NOMO-1 (cell line): ENCODE data around the gene DMAP1.
"Not testable (repeated sequence)": the region's sequence is repeated elsewhere in the genome, so short reads cannot be mapped to it uniquely, and the experiment has no call there.

Experiments
- DNase-seq, 2 experiments: peaks; one replicate each; lab custom pipeline; 2025; ENCODE audit not compliant: unreplicated experiment in 2 of 2; lab: John Stamatoyannopoulos, UW

The DMAP1 gene

DNA sequence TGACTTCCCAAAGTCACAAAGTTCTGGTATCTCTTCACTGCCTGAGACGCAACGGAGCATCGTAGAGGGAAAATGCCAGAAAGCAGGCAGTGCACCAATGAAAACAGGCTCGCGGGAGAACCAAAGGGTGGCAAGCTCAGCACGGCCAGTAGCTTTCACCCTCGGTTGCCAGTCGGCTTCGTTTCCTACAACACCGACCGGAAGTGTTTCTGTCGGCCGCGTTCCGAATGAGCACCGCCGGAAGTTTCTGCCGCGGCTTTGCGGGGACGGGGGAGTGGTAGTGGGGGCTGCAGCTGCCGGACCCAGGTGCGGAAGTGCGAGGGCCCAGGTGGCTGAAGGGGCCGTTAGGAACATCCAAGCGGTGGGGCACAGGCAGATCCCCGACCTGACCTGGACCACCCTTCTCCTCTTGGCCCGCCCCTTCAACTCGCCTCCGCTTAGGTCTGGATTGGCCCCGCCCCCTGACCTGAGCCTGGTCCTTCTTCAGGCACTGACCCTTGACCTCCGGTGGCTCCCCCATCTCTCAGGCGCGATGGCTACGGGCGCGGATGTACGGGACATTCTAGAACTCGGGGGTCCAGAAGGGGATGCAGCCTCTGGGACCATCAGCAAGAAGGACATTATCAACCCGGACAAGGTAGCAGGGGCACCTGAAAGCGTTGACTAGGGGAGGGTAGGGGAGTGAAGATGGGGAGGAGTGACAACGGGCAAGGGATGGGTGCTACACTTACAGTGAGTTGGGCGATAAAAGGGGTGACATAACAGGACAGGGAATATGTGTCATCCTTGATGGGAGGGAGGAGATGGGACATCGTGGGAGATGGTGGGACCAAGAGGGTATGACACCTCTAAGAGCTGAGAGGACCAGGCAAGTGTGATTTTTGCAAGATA, at the start of gene DMAP1:
Gene DMAP1, plus strand, starts transcription at position 250 of the 891 bp plus-strand sequence. Its CDS starts 283 bp downstream, at position 533.
- DNase-seq, result peak; percentile 82 to 83

DNA sequence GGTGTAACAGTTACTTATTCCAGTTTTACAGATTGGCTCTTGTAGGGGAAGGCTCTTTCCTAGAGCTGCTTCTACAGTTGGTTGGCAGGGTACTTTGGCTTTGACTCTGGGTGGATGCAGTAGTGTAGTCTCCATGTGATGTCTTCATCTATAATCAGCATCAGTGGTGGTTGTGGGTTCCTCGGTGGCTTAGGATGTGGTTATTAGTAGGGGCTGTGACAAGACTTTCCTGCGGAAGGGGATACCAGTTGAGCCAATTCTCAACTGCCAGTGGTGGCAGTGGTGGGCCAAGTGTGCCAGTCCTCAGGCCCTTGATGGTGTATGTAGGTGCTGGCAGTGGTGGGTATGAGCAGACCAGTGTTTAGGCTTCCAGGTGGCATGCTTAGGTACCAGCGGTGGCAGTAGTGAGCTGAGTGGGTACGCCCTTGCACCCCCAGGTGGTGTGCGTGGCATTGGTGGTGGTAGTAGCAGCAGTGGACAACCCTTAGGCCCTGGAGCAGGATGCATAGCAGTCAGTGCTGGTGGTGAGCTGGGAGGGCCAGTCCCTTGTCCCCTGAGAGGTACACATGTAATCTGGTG, 44.7 kb upstream of the DMAP1 start:
- DNase-seq, result no peak

DNA sequence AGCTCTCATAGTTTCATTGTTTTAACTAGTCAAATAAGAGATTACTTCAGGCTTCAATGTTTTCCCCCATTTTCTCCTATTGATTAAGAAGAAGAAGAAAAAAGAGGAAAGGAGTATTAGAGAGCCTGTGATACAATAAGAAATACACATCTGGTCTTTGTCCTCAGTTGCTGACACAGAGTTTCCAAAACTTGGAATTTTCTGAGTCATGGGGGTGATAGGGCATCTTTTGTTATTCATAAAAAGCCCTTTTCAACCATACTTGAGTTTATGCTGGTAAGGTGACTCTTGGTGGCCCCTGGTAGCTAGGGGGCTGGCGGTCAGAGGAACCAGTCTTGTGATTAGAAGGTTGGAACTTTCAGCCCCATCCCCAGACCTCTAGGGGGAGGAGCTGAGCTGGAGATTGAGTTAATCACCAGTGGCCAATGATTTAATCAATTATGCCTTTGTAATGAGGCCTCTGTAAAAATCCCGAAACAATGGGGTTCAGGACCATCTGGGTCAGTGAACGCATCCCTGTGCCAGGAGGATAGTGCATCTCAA, 42.9 kb upstream of the DMAP1 start:
- DNase-seq, result no peak

- DNase-seq, result no peak
Measured at GRCh38 chr1:44174630-44175029, 38.6 kb upstream of the DMAP1 start.

DNA sequence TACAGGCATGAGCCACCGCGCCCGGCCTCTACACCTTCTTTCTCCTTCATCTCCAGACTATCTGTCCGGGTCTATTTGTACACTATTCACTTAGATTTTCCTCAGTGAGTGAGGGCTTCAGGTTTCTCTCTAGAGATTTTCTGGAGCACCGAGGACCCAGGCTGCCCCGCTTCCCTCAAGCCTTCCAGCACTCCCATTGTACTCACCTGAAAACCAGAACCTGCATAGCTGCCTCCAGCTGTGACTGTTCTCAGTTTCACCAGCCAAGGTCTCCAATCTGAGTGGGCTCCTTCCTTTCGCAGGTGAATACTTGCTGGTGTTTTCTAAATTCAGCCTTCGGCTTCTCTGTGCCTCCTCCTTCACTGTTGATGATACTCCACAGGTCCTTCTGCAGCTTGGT, 12.9 kb upstream of the DMAP1 start:
- DNase-seq, result no peak

GRCh38 chr1:44206545-44206944, 6.7 kb upstream of the DMAP1 start:
- DNase-seq, result not testable (repeated sequence)

DNA sequence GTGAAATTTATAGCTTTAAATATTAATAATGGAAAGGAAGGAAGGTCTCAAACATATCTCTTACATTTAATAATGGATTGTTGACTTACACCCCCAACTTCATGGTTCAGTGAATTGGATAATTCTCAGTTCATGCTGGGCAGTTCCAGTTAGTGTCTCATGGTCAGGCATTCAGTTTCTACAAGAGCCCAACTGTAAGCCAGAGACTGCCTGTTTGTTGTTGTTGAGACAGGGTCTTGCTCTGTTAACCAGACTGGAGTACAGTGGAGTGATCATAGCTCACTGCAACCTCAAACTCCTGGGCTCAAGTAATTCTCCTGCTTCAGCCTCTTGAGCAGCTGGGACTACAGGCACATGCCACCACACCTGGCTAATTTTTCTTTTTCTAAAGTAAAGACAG, 5.0 kb upstream of the DMAP1 start:
- no peak for DNase-seq

DNA sequence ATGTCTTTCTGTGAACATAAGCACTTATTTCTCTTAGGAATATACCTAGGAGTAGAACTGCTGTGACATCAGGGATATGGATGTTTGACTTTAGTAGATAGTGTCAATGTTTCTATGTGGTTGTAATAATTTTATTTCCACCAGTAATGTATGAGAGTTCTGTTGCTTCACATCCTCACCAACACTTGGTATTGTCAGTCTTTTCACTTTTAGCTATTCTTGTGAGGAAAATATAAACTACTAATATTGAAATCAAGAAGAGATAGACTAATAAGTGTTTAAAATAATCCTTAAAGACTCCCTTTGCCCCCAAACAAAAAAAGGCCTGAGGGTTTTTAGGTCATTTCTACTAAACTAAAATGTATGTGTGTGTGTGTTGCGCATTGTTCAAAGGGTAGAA, 2.7 kb upstream of the DMAP1 start:
- DNase-seq, result no peak

DNA sequence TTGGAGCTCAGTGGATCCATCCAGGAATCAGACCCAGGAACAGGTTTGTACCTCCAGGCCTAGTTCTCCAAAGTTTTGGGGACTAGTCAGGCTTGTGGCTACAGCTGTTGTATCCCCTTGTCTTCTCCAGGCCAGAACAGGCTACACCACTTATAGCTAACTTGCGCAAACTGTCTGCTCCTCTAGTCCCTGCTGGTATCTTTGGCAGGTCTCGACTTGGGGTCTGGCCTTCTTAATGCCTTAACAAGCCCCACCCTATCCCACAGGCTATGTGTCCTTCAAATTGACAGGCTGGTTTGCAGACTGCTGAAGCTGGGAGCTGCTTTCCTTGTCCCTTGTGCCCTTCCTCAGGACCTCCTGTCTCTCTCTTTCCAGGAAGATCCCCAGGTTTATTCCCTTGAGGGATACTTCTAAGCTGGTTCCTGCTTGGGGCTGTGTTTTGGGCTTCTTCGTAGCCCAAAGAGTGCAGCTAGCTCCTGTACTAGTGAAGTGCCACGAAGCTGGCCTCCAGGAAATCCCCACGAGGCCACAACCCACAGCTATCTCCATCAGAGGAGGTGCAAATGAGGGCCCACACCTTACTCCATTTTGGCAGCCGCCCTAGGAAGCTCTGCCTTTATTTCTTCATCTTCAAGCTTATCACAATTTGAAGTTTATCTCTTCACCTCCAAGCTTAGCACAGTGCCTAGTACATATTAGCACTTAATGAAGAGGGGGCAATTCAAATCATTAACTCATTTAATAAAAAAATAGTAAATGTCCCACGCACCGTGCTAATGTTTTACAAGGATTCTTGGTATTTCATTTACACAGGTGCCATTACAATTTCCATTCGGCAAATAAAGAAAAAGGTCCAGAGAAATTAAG, 683 bp upstream of the DMAP1 start:
- DNase-seq, result no peak

DNA sequence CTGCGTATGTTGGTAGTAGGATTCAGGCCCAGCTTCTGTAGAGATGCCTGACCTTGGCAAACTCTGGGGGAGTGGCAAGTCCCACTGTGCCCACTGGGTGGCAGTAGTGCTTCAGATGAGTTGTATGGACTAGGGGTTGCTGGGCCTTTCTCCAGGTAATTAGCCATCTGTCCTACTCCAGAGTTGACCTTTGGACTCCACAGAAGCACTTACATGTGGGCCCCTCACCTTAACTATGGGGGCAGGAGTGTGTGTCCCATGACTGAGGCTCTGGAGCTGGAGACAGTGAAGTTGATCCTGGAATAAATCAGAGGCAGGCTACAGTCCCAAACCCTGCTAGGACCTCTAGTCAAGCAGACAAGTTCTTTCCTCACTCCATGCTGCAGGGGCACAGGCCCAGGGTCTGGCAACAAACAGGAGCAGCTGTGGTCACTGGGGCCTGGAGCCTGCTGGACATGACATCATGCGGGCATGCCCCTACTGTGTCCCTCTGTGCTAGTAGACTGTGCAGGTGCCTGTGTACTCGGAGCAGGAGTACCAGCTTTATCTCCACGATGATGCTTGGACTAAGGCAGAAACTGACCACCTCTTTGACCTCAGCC, 4.6 kb downstream of the DMAP1 start:
- DNase-seq, result peak; percentile 52 to 58

- DNase-seq, result no peak
Measured at GRCh38 chr1:44218503-44219300, 5.4 kb downstream of the DMAP1 start.

DNA sequence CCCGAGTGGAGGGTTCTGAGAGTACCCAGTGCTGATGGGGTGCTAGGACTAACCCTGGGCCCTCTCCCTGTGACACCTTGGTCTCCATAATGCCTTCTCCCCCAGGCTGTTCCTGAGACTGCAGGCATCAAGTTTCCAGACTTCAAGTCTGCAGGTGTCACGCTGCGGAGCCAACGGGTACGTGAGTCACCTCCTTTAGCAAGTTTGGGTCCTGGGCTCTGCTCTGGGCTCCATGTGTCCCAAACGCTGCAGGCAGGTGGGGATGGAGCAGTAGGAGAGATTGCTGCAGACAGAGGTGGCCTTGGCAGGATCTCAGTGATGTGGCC, 6.0 kb downstream of the DMAP1 start:
- no peak for DNase-seq

GRCh38 chr1:44220001-44220751, 6.9 kb downstream of the DMAP1 start:
- DNase-seq, result no peak

DNA sequence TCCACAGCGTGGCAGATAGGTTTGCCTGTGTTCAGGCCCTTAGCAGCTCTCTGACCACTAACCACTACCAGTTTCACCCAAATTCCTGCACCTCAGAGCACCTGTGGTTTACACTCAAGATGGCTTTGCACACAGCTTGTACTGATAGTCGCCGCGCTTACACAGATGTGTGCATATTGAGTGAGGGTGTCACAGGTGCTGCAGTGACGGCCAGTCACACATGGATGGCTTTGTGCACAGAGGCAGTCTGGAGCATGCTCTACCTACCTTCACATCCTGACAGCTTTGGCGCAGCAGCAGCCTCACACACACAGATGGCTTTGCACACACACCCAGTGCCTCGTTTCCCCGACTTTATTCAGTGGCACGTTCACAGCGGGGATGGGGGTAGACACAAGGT, 7.5 kb downstream of the DMAP1 start:
- no peak for DNase-seq

DNA sequence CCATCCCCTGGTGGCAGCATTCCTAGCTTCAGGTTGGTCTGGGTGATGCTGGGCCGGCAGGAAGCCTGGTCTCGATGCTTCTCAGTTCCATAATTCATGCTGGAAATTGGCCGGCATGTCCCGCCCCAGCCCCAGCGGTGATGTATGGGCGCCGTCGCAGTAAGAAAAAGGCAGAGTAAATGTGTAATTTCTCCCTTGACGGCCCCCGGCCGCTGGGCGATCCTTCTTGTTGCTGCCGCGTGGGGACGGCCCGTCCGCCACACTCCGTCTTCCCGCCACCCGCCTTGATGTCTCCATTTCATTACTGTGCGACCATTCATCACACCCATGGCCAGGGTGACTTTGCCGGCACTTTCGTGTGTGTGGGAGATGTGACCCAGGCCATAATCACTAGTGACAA, 8.5 kb downstream of the DMAP1 start:
- no peak for DNase-seq

- no peak for DNase-seq
Measured at GRCh38 chr1:44222397-44223186, 9.3 kb downstream of the DMAP1 start.

- DNase-seq, result no peak
Measured at GRCh38 chr1:44223187-44223610, 9.9 kb downstream of the DMAP1 start.

GRCh38 chr1:44225761-44226160, 12.5 kb downstream of the DMAP1 start:
- DNase-seq, result no peak
